ENCODE data around the gene EPDR1. TPM values are rescaled to one million over a fixed set of nuclear protein-coding genes. Genes with fewer than 3 reads are reported as not detected.

Gene EPDR1
- total RNA-seq, 4 donors from 2014 or later: 19.1 to 47.0 (median 28.2) TPM

GRCh38 chr7:37912756-37913155 is 7.7 kb upstream of the EPDR1 start:
- 58 to 61% methylated on average over 2 of the region's 2 CpGs for WGBS, 2 donors (ENCODE audit: low coverage in 1 of 2)
- no peaks in the 10 kb centered on the region for H3K36me3 ChIP-seq
- H3K9me3 ChIP-seq: no peaks in the 10 kb centered on the region
- no peak for DNase-seq
- no peak overlapping the region for H3K27ac ChIP-seq
- TF ChIP-seq POLR2A (IDR thresholded peaks at IDR 0.05) (no peak), CTCF (IDR thresholded peaks at IDR 0.05) (no peak), POLR2AphosphoS5 (IDR thresholded peaks at IDR 0.05) (no peak), EP300 (IDR thresholded peaks at IDR 0.05; ENCODE audit: low read depth) (no peak)
- peaks cover 18% of the 10 kb centered on the region for H3K27me3 ChIP-seq
- in situ Hi-C loops (cut with MboI; ENCODE audit: low pct_ligation_motif_present in 1 of 4, low pct_unique_long_range_greater_than_20kb in 1 of 4, low sequenced_read_pairs in 3 of 4): loop anchor here (10.0 to 25.0 kb wide), 3 partner anchors 175 to 312 kb away; no protein-coding TSS in a partner anchor
- intact Hi-C loops (cut with DNase I; ENCODE audit: low total_unique reads): no loop called here
- H3K4me3 ChIP-seq: no peak overlapping the region
- peaks cover 0 to 19% (median 13%) of the 10 kb centered on the region in 4 donors for H3K4me1 ChIP-seq

GRCh38 chr7:37915438-37915837 is 5.0 kb upstream of the EPDR1 start:
- 2 to 17% methylated on average over 5 of the region's 5 CpGs for WGBS, 2 donors (ENCODE audit: low coverage in 1 of 2)
- peak; percentile 10 for DNase-seq
- intact Hi-C loops (cut with DNase I; ENCODE audit: low total_unique reads) (no loop called here), in situ Hi-C loops (cut with MboI; ENCODE audit: low pct_ligation_motif_present in 1 of 4, low pct_unique_long_range_greater_than_20kb in 1 of 4, low sequenced_read_pairs in 3 of 4) (loop anchor here (10.0 to 25.0 kb wide), 3 partner anchors 172 to 309 kb away; no protein-coding TSS in a partner anchor)
- Histone ChIP-seq H3K36me3 (no peaks in the 10 kb centered on the region), H3K4me3 (no peak overlapping the region), H3K27ac (peak overlapping the region in 1 of 4 donors; percentile 58), H3K4me1 (peaks cover 0 to 22% (median 15%) of the 10 kb centered on the region in 4 donors), H3K27me3 (peaks cover 18% of the 10 kb centered on the region), H3K9me3 (no peaks in the 10 kb centered on the region)
- TF ChIP-seq POLR2A (IDR thresholded peaks at IDR 0.05) (no peak), EP300 (IDR thresholded peaks at IDR 0.05; ENCODE audit: low read depth) (no peak), CTCF (IDR thresholded peaks at IDR 0.05) (no peak), POLR2AphosphoS5 (IDR thresholded peaks at IDR 0.05) (no peak)

GRCh38 chr7:37916017-37916672 is 4.3 kb upstream of the EPDR1 start:
- DNase-seq: peak; percentile 14
- Histone ChIP-seq H3K27me3 (peaks cover 18% of the 10 kb centered on the region), H3K4me1 (peaks cover 0 to 23% (median 15%) of the 10 kb centered on the region in 4 donors), H3K36me3 (no peaks in the 10 kb centered on the region), H3K27ac (peak overlapping the region; percentile 6 to 58 (median 36)), H3K4me3 (peak overlapping the region; percentile 14 to 47 (median 31)), H3K9me3 (no peaks in the 10 kb centered on the region)
- 1 to 12% methylated on average over 16 to 54 of the region's 57 CpGs for WGBS, 2 donors (ENCODE audit: low coverage in 1 of 2)
- intact Hi-C loops (cut with DNase I; ENCODE audit: low total_unique reads) (no loop called here), in situ Hi-C loops (cut with MboI; ENCODE audit: low pct_ligation_motif_present in 1 of 4, low pct_unique_long_range_greater_than_20kb in 1 of 4, low sequenced_read_pairs in 3 of 4) (loop anchor here (10.0 to 25.0 kb wide), 3 partner anchors 171 to 309 kb away; no protein-coding TSS in a partner anchor)
- TF ChIP-seq CTCF (IDR thresholded peaks at IDR 0.05) (no peak), POLR2A (IDR thresholded peaks at IDR 0.05) (no peak), EP300 (IDR thresholded peaks at IDR 0.05; ENCODE audit: low read depth) (no peak), POLR2AphosphoS5 (IDR thresholded peaks at IDR 0.05) (no peak)

- WGBS, 2 donors (ENCODE audit: low coverage in 1 of 2): 0 to 2% methylated on average over 16 to 33 of the region's 46 CpGs
- peak within 1 kb of the TSS; percentile 6 to 58 (median 36) for H3K27ac ChIP-seq
- peaks cover 18% of the 10 kb centered on the region for H3K27me3 ChIP-seq
- H3K9me3 ChIP-seq: no peaks in the 10 kb centered on the region
- in situ Hi-C loops (cut with MboI; ENCODE audit: low pct_ligation_motif_present in 1 of 4, low pct_unique_long_range_greater_than_20kb in 1 of 4, low sequenced_read_pairs in 3 of 4): loop anchor here (10.0 to 25.0 kb wide), 3 partner anchors 170 to 308 kb away; no protein-coding TSS in a partner anchor
- peaks cover 0 to 32% (median 18%) of the 10 kb centered on the region in 4 donors for H3K4me1 ChIP-seq
- H3K4me3 ChIP-seq: peak within 1 kb of the TSS; percentile 14 to 47 (median 31)
- H3K36me3 ChIP-seq: no peaks in the 10 kb centered on the region
- intact Hi-C loops (cut with DNase I; ENCODE audit: low total_unique reads): no loop called here
- TF ChIP-seq EP300 (IDR thresholded peaks at IDR 0.05; ENCODE audit: low read depth) (no peak), CTCF (IDR thresholded peaks at IDR 0.05) (peak; percentile 63 to 76 (median 65)), POLR2A (IDR thresholded peaks at IDR 0.05) (no peak), POLR2AphosphoS5 (IDR thresholded peaks at IDR 0.05) (no peak)
- DNase-seq: peak; percentile 35
These were observed 3.5 kb upstream of the EPDR1 start, which contains the start of gene SFRP4 for GRCh38 chr7:37916673-37917660. Gene SFRP4 (minus strand): TSS chr7:37916817. CDS start chr7:37916537, 280 bp downstream.
